ENCODE results near the gene PLAGL1.
"Not testable (repeated sequence)": the region's sequence is repeated elsewhere in the genome, so short reads cannot be mapped to it uniquely, and the experiment has no call there.

The PLAGL1 gene

GRCh38 chr6:143936347-143936746 lies 71.7 kb downstream of the PLAGL1 start:
- DNase-seq = no peak

GRCh38 chr6:143934867-143935266 lies 73.2 kb downstream of the PLAGL1 start:
- DNase-seq = no peak

- DNase-seq = no peak
These were observed 73.7 kb downstream of the PLAGL1 start for GRCh38 chr6:143934331-143934730.

- no peak for DNase-seq
These were observed 78.1 kb downstream of the PLAGL1 start for GRCh38 chr6:143929975-143930374.

- no peak for DNase-seq
These were observed 79.2 kb downstream of the PLAGL1 start for GRCh38 chr6:143928853-143929252.

GRCh38 chr6:143917026-143917425 lies 91.0 kb downstream of the PLAGL1 start:
- not testable (repeated sequence) for DNase-seq

- no peak for DNase-seq
These were observed 95.4 kb downstream of the PLAGL1 start for GRCh38 chr6:143912671-143913070.

- DNase-seq = no peak
These were observed 97.0 kb downstream of the PLAGL1 start for GRCh38 chr6:143911028-143911427.

- no peak for DNase-seq
These were observed 105.2 kb downstream of the PLAGL1 start for GRCh38 chr6:143902827-143903226.

GRCh38 chr6:143901885-143902750 lies 105.9 kb downstream of the PLAGL1 start:
- DNase-seq = no peak

- DNase-seq = no peak
These were observed 107.7 kb downstream of the PLAGL1 start for GRCh38 chr6:143900358-143900757.

GRCh38 chr6:143896126-143896860 lies 111.8 kb downstream of the PLAGL1 start:
- no peak for DNase-seq

GRCh38 chr6:143894655-143895054 lies 113.4 kb downstream of the PLAGL1 start:
- DNase-seq = no peak
